GM19193 (cell line): Measurements from ENCODE around the gene CDK11A.

Experiments
- POLR2A ChIP-seq: IDR thresholded peaks from 4 replicates; pipeline ENCODE4 v1.6.1; 2011; ENCODE audit not compliant: insufficient read depth, insufficient read length; ENCODE audit errors: extremely low read depth

The CDK11A gene

GRCh38 chr1:1670866-1671265 lies 53.3 kb downstream of the CDK11A start:
- no peak for TF ChIP-seq POLR2A

DNA sequence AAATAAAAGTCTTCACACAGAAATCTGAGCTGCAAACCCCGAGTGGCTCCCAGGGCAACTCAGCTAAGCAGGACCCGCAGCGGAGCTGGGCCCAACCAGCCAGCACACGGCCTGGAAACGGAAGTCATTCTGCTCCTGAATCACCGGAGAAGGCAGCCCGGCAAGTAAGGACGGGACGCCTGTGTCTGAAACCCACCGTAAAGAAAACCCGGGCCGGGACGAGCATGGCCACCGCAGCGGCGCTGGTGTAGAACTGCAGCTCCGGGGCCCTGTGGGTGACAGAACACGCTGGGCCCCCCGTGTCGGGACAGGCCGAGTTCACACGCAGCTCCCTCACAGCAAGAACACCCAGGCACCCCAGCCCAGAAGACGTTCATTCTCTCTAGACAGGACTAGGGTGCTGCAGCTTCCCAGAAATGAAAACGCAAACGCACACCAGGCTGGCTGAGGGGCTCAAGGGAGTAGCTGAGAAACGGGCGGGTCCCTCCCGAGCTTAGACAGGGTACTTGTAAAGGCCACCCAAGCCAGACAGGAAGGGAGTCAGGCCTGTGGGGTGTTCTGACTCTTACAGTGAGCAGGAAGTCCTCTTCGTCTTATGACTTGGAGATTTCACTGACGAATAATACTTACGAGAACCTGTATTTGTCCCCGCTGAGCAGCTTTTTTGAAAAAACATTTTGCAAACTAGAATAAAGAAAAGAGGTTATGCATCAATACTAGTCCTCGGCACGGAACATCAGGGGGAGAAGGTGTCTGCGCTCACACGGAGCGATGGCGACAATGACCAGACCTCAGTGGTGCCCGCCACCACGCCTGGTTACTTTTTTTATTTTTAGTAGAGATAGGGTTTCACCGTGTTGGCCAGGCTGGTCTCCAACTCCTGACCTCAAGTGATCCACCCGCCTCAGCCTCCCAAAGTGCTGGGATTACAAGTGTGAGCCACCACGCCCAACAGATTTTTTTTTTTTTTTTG lies 54.4 kb downstream of the CDK11A start:
- no peak for TF ChIP-seq POLR2A

DNA sequence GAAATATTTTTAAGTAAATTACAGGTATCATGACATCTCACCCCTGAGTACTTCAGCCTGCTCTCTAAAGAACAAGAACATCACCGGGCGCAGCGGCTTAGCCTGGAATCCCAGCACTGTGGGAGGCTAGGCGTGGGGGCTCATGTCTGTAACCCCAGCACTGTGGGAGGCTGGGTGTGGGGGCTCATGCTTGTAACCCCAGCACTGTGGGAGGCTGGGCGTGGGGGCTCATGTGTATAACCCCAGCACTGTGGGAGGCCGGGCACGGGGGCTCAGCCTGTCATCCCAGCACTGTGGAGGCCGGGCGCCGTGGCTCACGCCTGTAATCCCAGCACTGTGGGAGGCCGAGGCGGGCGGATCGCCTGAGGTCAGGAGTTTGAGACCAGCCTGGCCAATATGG lies 57.6 kb downstream of the CDK11A start:
- TF ChIP-seq POLR2A: no peak

DNA sequence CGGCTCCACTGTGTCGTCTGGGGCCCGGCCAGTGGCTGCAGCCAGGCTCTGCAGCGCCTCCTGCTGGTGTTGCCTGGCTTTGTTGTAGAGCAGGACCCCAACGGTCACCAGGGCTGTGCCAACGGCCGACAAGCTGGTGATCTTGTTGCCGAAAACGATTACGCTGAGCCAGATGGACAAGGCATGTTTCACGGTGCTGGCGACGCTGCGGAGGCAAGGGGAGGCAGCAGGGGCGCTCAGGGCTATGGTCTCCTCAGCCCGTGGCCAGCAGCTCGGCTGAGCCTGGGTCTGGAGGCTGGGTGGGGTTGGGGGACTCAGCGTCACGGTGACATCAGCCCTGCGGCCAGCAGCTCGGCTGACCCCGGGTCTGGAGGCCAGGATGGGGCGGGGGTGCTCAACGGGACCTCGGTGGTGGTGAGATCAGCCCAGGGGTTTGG lies 58.3 kb downstream of the CDK11A start:
- no peak for TF ChIP-seq POLR2A

DNA sequence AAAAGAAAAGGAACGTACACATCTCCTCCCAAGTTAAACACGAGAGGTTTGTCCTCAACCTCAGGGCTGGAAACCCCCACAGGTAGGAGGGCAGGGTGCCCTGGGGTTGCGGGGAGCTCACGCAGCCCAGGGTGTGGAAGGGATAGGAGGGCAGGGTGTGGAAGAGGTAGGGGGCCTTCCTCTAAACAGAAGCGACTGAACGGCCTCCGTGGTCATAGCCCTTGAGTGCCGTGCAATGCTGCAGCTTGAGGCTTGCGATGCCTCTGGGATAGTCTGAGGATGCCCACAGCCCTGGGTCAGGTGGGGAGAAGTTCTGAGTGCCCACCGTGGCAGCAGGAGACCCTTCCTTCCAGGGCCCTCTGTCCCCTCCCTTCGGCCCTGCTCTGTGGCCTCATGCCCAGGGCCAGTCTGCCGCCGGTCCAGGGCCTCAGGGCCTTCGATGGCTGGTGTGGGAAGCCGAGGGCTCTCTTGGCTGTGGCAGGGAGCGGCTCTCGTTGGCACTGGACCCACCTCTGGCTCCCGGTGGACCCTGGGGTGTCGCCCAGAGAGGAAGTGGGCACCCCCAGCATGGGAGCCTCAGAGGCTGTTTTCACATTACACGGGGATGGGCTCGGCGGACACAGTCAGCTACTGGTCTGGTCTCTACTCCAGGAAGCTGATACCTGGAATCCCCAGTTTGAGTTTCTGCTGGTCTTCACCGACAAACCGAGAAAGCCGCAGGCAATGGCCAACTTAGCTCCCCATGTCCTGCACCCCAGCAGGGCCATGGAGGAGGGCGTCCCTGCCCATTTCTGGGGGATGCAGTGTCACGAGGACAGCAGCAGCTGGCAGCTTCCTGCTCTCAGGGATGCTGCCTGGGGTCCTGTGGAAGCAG lies 59.0 kb downstream of the CDK11A start:
- TF ChIP-seq POLR2A: no peak

GRCh38 chr1:1658583-1659549 lies 65.3 kb downstream of the CDK11A start, which contains the start of gene CDK11B:
Gene CDK11B (minus strand): TSS chr1:1659004. CDS start chr1:1657485, 1,519 bp downstream.
- peak; percentile 36 for TF ChIP-seq POLR2A
